ENCODE results near the gene UBE2I.
"Not testable (repeated sequence)": the region's sequence is repeated elsewhere in the genome, so short reads cannot be mapped to it uniquely, and the experiment has no call there.

Gene UBE2I

DNA sequence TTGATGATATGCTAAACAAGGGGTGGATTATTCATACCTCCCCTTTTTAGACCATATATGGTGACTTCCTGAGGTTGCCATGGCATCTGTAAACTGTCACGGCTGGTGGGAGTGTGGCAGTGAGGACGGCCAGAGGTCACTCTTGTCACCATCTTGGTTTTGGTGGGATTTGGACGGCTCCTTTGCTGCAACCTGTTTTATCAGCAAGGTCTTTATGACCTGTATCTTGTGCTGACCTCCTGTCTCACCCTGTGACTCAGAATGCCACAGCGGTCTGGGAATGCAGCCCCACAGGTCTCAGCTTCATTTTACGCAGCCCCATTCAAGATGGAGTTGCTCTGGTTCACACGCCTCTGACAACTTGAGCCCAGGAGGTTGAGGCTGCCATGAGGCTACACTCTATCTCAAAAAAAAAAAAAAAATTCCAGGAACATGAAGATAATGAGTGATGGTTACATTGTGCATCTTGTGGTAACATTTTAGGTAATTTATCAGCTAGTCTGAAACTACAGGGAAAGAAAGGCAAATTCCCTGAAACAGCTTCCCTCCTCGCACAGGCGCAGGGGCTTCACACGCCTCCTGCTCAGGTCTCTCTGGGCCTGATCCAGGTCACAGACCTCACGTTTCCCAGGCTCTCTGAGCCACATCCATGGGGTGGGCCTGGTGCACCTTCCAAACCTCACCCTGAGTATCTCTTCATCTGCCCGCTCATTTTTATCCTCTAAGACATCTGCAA, 15.3 kb upstream of the UBE2I start:
- no peak overlapping the region for H2BK12ac ChIP-seq (ENCODE audit: low read length)
- H3K79me1 ChIP-seq (ENCODE audit: low read depth, low read length), result no peaks in the 10 kb centered on the region
- H3K4ac ChIP-seq (ENCODE audit: low read length), result no peak overlapping the region
- H2BK15ac ChIP-seq (ENCODE audit: low read length), result no peak overlapping the region
- no peak overlapping the region for H2AK5ac ChIP-seq (ENCODE audit: low read depth, low read length)
- no peak overlapping the region for H3K23ac ChIP-seq (ENCODE audit: low read depth, low read length, poor library complexity)
- H3K9me3 ChIP-seq (replicated peaks in 1 of 2; ENCODE audit: control insufficient read depth in 2 of 2, insufficient read depth in 1 of 2, low read depth in 1 of 2, low read length in 2 of 2), result no peaks in the 10 kb centered on the region
- WGBS, 2 donors (ENCODE audit: extremely low coverage in 2 of 2, insufficient read length in 2 of 2, insufficient replicate concordance in 1 of 2), result no CpG with 5 or more reads among the region's 11 CpGs
- no peak overlapping the region for H4K8ac ChIP-seq (ENCODE audit: low read depth, low read length)
- H3K4me3 ChIP-seq (ENCODE audit: low read length in 2 of 2), result no peak overlapping the region
- H3K14ac ChIP-seq (ENCODE audit: low read length), result no peak overlapping the region
- no peak overlapping the region for H3K27ac ChIP-seq (replicated peaks; ENCODE audit: low read length)
- H4K91ac ChIP-seq (ENCODE audit: low read depth, low read length, poor library complexity), result no peak overlapping the region
- no peak overlapping the region for H2BK120ac ChIP-seq (ENCODE audit: low read depth, low read length)
- no peak for DNase-seq (ENCODE audit: low spot score)
- no peak overlapping the region for H2BK5ac ChIP-seq (ENCODE audit: low read length)
- no peak overlapping the region for H3K9ac ChIP-seq (ENCODE audit: low read depth, low read length, poor library complexity)
- H3K27me3 ChIP-seq (ENCODE audit: control insufficient read depth in 3 of 3, insufficient read depth in 3 of 3, low read depth in 1 of 3, low read length in 3 of 3), result peaks cover 0 to 52% (median 11%) of the 10 kb centered on the region in 3 experiments
- peak overlapping the region; percentile 19 for H2AFZ ChIP-seq (ENCODE audit: low read length)
- H3K36me3 ChIP-seq (replicated peaks in 1 of 2; ENCODE audit: control insufficient read depth in 2 of 2, insufficient read depth in 2 of 2, low read length in 2 of 2), result no peaks in the 10 kb centered on the region
- no peak overlapping the region for H3K4me2 ChIP-seq (ENCODE audit: insufficient read depth, low read length, poor library complexity, severe bottlenecking)
- no peak overlapping the region for H3K18ac ChIP-seq (ENCODE audit: low read length)
- peaks cover 7 to 13% of the 10 kb centered on the region in 2 donors for H3K4me1 ChIP-seq (ENCODE audit: control insufficient read depth in 2 of 2, insufficient read depth in 1 of 2, low read depth in 1 of 2, low read length in 2 of 2)

DNA sequence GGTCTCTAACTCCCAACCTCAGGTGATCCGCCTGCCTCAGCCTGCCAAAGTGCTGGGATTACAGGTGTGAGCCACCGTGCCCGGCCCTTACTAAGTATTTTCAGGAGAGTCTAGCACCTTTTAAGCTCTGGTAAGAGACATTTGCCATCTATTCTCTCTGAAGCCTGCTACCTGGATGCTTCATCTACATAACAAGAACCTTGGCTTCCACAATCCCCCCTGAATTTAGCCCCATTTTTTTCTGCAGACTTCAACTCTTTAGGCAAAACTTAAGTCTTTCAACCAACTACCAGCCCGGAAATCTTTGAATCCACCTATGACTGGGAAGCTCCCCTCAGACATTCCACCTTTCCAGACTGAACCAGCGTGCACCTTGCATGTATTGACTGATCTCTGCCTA, 14.0 kb upstream of the UBE2I start:
- Histone ChIP-seq H3K4ac (ENCODE audit: low read length) (no peak overlapping the region), H3K36me3 (replicated peaks in 1 of 2; ENCODE audit: control insufficient read depth in 2 of 2, insufficient read depth in 2 of 2, low read length in 2 of 2) (no peaks in the 10 kb centered on the region), H3K18ac (ENCODE audit: low read length) (no peak overlapping the region), H4K8ac (ENCODE audit: low read depth, low read length) (no peak overlapping the region), H2BK120ac (ENCODE audit: low read depth, low read length) (no peak overlapping the region), H3K4me3 (ENCODE audit: low read length in 2 of 2) (no peak overlapping the region), H2AK5ac (ENCODE audit: low read depth, low read length) (no peak overlapping the region), H3K27ac (replicated peaks; ENCODE audit: low read length) (no peak overlapping the region), H2BK12ac (ENCODE audit: low read length) (no peak overlapping the region), H3K9ac (ENCODE audit: low read depth, low read length, poor library complexity) (no peak overlapping the region), H2AFZ (ENCODE audit: low read length) (no peak overlapping the region), H3K23ac (ENCODE audit: low read depth, low read length, poor library complexity) (no peak overlapping the region), H3K9me3 (replicated peaks in 1 of 2; ENCODE audit: control insufficient read depth in 2 of 2, insufficient read depth in 1 of 2, low read depth in 1 of 2, low read length in 2 of 2) (no peaks in the 10 kb centered on the region), H2BK15ac (ENCODE audit: low read length) (no peak overlapping the region), H3K4me2 (ENCODE audit: insufficient read depth, low read length, poor library complexity, severe bottlenecking) (no peak overlapping the region), H3K79me1 (ENCODE audit: low read depth, low read length) (no peaks in the 10 kb centered on the region), H4K91ac (ENCODE audit: low read depth, low read length, poor library complexity) (no peak overlapping the region), H2BK5ac (ENCODE audit: low read length) (no peak overlapping the region), H3K27me3 (ENCODE audit: control insufficient read depth in 3 of 3, insufficient read depth in 3 of 3, low read depth in 1 of 3, low read length in 3 of 3) (peaks cover 0 to 50% (median 0%) of the 10 kb centered on the region in 3 experiments), H3K14ac (ENCODE audit: low read length) (no peak overlapping the region), H3K4me1 (ENCODE audit: control insufficient read depth in 2 of 2, insufficient read depth in 1 of 2, low read depth in 1 of 2, low read length in 2 of 2) (peaks cover under 1 to 3% of the 10 kb centered on the region in 2 donors)
- no peak for DNase-seq (ENCODE audit: low spot score)
- WGBS, 2 donors (ENCODE audit: extremely low coverage in 2 of 2, insufficient read length in 2 of 2, insufficient replicate concordance in 1 of 2), result no CpG with 5 or more reads among the region's 5 CpGs

DNA sequence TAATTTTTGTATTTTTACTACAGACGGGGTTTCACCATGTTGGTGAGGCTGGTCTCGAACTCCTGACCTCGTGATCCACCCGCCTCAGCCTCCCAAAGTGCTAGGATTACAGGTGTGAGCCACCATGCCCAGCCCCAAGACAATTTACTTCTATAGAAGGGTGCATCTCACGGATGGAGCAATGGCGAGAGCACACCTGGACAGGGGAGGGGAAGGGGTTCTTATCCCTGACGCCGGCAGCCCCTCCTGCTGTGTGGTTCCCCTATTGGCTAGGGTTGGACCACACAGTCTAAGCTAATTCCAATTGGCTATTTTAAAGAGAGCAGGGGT, 12.8 kb upstream of the UBE2I start:
- H4K8ac ChIP-seq (ENCODE audit: low read depth, low read length); H3K9ac ChIP-seq (ENCODE audit: low read depth, low read length, poor library complexity); DNase-seq (ENCODE audit: low spot score); H4K91ac ChIP-seq (ENCODE audit: low read depth, low read length, poor library complexity); H3K4me1 ChIP-seq (ENCODE audit: control insufficient read depth in 2 of 2, insufficient read depth in 1 of 2, low read depth in 1 of 2, low read length in 2 of 2); H3K4me3 ChIP-seq (ENCODE audit: low read length in 2 of 2); H3K27ac ChIP-seq (replicated peaks; ENCODE audit: low read length); H3K79me1 ChIP-seq (ENCODE audit: low read depth, low read length); H3K18ac ChIP-seq (ENCODE audit: low read length); H3K4ac ChIP-seq (ENCODE audit: low read length); H3K14ac ChIP-seq (ENCODE audit: low read length); H2AK5ac ChIP-seq (ENCODE audit: low read depth, low read length); H3K9me3 ChIP-seq (replicated peaks in 1 of 2; ENCODE audit: control insufficient read depth in 2 of 2, insufficient read depth in 1 of 2, low read depth in 1 of 2, low read length in 2 of 2); H2AFZ ChIP-seq (ENCODE audit: low read length); H2BK12ac ChIP-seq (ENCODE audit: low read length); H2BK5ac ChIP-seq (ENCODE audit: low read length); H2BK15ac ChIP-seq (ENCODE audit: low read length); H2BK120ac ChIP-seq (ENCODE audit: low read depth, low read length); H3K36me3 ChIP-seq (replicated peaks in 1 of 2; ENCODE audit: control insufficient read depth in 2 of 2, insufficient read depth in 2 of 2, low read length in 2 of 2); H3K4me2 ChIP-seq (ENCODE audit: insufficient read depth, low read length, poor library complexity, severe bottlenecking); H3K23ac ChIP-seq (ENCODE audit: low read depth, low read length, poor library complexity): not testable (repeated sequence)
- no CpG with 5 or more reads among the region's 8 CpGs for WGBS, 2 donors (ENCODE audit: extremely low coverage in 2 of 2, insufficient read length in 2 of 2, insufficient replicate concordance in 1 of 2)
- peaks cover 0 to 46% (median 0%) of the 10 kb centered on the region in 3 experiments for H3K27me3 ChIP-seq (ENCODE audit: control insufficient read depth in 3 of 3, insufficient read depth in 3 of 3, low read depth in 1 of 3, low read length in 3 of 3)

DNA sequence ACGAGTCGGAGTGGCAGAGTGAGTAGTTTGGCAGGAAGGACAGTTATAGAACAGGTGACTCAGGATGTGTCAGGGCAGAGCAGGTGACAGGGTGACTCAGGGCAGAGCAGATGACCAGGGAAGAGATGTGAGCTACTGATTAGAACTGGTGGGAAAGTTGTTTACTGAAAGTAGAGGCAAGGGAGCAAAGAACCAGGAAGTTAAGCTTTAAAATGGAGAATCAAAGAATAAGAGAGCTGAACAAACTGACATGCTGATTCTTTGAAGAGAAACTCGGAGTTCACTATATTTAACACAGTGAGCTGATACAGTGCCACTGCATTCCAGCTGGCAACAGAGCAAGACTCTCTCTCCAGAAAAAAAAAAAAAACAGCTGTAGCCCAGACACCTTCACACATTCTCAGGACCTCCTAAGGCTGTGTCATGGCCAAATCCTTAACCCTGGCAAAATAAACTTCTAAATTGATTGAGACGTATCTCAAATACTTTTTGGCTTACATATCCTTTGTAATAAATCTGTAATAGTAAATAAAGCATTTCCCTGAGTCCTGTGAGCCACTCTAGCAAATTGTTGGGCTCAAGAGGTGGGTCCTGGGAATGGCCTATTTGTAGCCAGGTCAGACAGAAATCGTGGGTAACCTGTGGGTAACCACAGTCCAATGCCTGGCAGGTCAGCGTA, 12.3 kb upstream of the UBE2I start:
- H2BK5ac ChIP-seq (ENCODE audit: low read length), result no peak overlapping the region
- H2BK120ac ChIP-seq (ENCODE audit: low read depth, low read length), result no peak overlapping the region
- no peak overlapping the region for H2AK5ac ChIP-seq (ENCODE audit: low read depth, low read length)
- H3K9ac ChIP-seq (ENCODE audit: low read depth, low read length, poor library complexity), result no peak overlapping the region
- no peak overlapping the region for H3K18ac ChIP-seq (ENCODE audit: low read length)
- no peaks in the 10 kb centered on the region for H3K9me3 ChIP-seq (replicated peaks in 1 of 2; ENCODE audit: control insufficient read depth in 2 of 2, insufficient read depth in 1 of 2, low read depth in 1 of 2, low read length in 2 of 2)
- no peak overlapping the region for H4K91ac ChIP-seq (ENCODE audit: low read depth, low read length, poor library complexity)
- no peaks in the 10 kb centered on the region for H3K36me3 ChIP-seq (replicated peaks in 1 of 2; ENCODE audit: control insufficient read depth in 2 of 2, insufficient read depth in 2 of 2, low read length in 2 of 2)
- no peak overlapping the region for H2BK12ac ChIP-seq (ENCODE audit: low read length)
- H3K4ac ChIP-seq (ENCODE audit: low read length), result no peak overlapping the region
- no peak overlapping the region for H2AFZ ChIP-seq (ENCODE audit: low read length)
- peaks cover 0 to 44% (median 0%) of the 10 kb centered on the region in 3 experiments for H3K27me3 ChIP-seq (ENCODE audit: control insufficient read depth in 3 of 3, insufficient read depth in 3 of 3, low read depth in 1 of 3, low read length in 3 of 3)
- DNase-seq (ENCODE audit: low spot score), result no peak
- H3K27ac ChIP-seq (replicated peaks; ENCODE audit: low read length), result no peak overlapping the region
- H3K23ac ChIP-seq (ENCODE audit: low read depth, low read length, poor library complexity), result no peak overlapping the region
- no peak overlapping the region for H3K4me2 ChIP-seq (ENCODE audit: insufficient read depth, low read length, poor library complexity, severe bottlenecking)
- no peak overlapping the region for H2BK15ac ChIP-seq (ENCODE audit: low read length)
- WGBS, 2 donors (ENCODE audit: extremely low coverage in 2 of 2, insufficient read length in 2 of 2, insufficient replicate concordance in 1 of 2), result no CpG with 5 or more reads among the region's 6 CpGs
- no peaks in the 10 kb centered on the region for H3K79me1 ChIP-seq (ENCODE audit: low read depth, low read length)
- peaks cover 4 to 5% of the 10 kb centered on the region in 2 donors for H3K4me1 ChIP-seq (ENCODE audit: control insufficient read depth in 2 of 2, insufficient read depth in 1 of 2, low read depth in 1 of 2, low read length in 2 of 2)
- H4K8ac ChIP-seq (ENCODE audit: low read depth, low read length), result no peak overlapping the region
- no peak overlapping the region for H3K4me3 ChIP-seq (ENCODE audit: low read length in 2 of 2)
- H3K14ac ChIP-seq (ENCODE audit: low read length), result no peak overlapping the region

All from neuronal stem cell (in vitro differentiated cells).